GM19324 (cell line): Measurements from ENCODE around the gene LTBP1.
"Not testable (repeated sequence)": the region's sequence is repeated elsewhere in the genome, so short reads cannot be mapped to it uniquely, and the experiment has no call there.

Source experiments
- ATAC-seq: cut with Tn5 transposase; IDR thresholded peaks from one replicate; pipeline ENCODE4 v1.9.1; 2021; ENCODE audit warnings: mild to moderate bottlenecking, moderate library complexity; ENCODE audit not compliant: unreplicated experiment, low FRiP score

LTBP1 gene

GRCh38 chr2:33032245-33032644 lies 85.5 kb downstream of the LTBP1 start:
- no peak for ATAC-seq

- no peak for ATAC-seq
These were observed 86.9 kb downstream of the LTBP1 start for GRCh38 chr2:33033606-33034081.

- ATAC-seq: no peak
These were observed 88.0 kb downstream of the LTBP1 start for GRCh38 chr2:33034784-33035183.

- ATAC-seq: no peak
These were observed 91.5 kb downstream of the LTBP1 start for GRCh38 chr2:33038230-33038629.

- ATAC-seq: no peak
These were observed 92.0 kb downstream of the LTBP1 start for GRCh38 chr2:33038799-33039198.

GRCh38 chr2:33040541-33040940 lies 93.8 kb downstream of the LTBP1 start:
- no peak for ATAC-seq

GRCh38 chr2:33042265-33042664 lies 95.5 kb downstream of the LTBP1 start:
- ATAC-seq: no peak

- ATAC-seq: no peak
These were observed 96.1 kb downstream of the LTBP1 start for GRCh38 chr2:33042819-33043218.

- ATAC-seq: no peak
These were observed 101.2 kb downstream of the LTBP1 start for GRCh38 chr2:33047939-33048338.

- no peak for ATAC-seq
These were observed 105.0 kb downstream of the LTBP1 start for GRCh38 chr2:33051586-33052360.

- no peak for ATAC-seq
These were observed 105.6 kb downstream of the LTBP1 start for GRCh38 chr2:33052361-33052735.

GRCh38 chr2:33052795-33053194 lies 106.0 kb downstream of the LTBP1 start:
- not testable (repeated sequence) for ATAC-seq

GRCh38 chr2:33056170-33056569 lies 109.4 kb downstream of the LTBP1 start:
- no peak for ATAC-seq

GRCh38 chr2:33057307-33058028 lies 110.7 kb downstream of the LTBP1 start:
- not testable (repeated sequence) for ATAC-seq

- ATAC-seq: no peak
These were observed 112.1 kb downstream of the LTBP1 start for GRCh38 chr2:33058716-33059470.

GRCh38 chr2:33059471-33060156 lies 112.9 kb downstream of the LTBP1 start:
- no peak for ATAC-seq

- no peak for ATAC-seq
These were observed 113.7 kb downstream of the LTBP1 start for GRCh38 chr2:33060405-33060804.

GRCh38 chr2:33062665-33063250 lies 116.0 kb downstream of the LTBP1 start:
- ATAC-seq: no peak

- ATAC-seq: no peak
These were observed 117.6 kb downstream of the LTBP1 start for GRCh38 chr2:33064349-33064801.

- ATAC-seq: no peak
These were observed 120.8 kb downstream of the LTBP1 start for GRCh38 chr2:33067598-33067997.
